ENCODE data around the gene ZNF605. TPM values are rescaled to one million over a fixed set of nuclear protein-coding genes. Genes with fewer than 3 reads are reported as not detected.

ZNF605 gene
- total and polyA plus RNA-seq, 9 of the 15 experiments (the other 6 are each of a cell fraction or from before 2014, with no cell fraction given) = 0.45 to 1.1 (median 0.68) TPM

GRCh38 chr12:132872975-132873421 is 83.1 kb downstream of the ZNF605 start:
- Histone ChIP-seq H3K9me1 (ENCODE audit: control insufficient read depth, insufficient read depth, low read length) (no peaks in the 10 kb centered on the region), H2AFZ (ENCODE audit: low read depth, low read length) (no peak overlapping the region), H3K4me3 (no peak overlapping the region), H3K9ac (ENCODE audit: insufficient read depth in 1 of 2, low read depth in 2 of 2, low read length in 2 of 2) (no peak overlapping the region), H3K4me2 (ENCODE audit: insufficient read depth, low read length) (no peak overlapping the region), H3K36me3 (ENCODE audit: control insufficient read depth, insufficient read depth, low read length) (peaks cover 49% of the 10 kb centered on the region; the same call in 2 of the 3 replicates), H4K20me1 (replicated peaks; ENCODE audit: control insufficient read depth, insufficient read depth, low read length) (no peaks in the 10 kb centered on the region), H3K4me1 (replicated peaks in 1 of 2; ENCODE audit: control insufficient read depth in 2 of 2, insufficient read depth in 2 of 2, low read length in 2 of 2) (no peaks in the 10 kb centered on the region), H3K9me3 (replicated peaks; ENCODE audit: control insufficient read depth, insufficient read depth, low read depth, low read length) (no peaks in the 10 kb centered on the region), H3K27ac (ENCODE audit: extremely low read depth, low read depth, low read length) (no peak overlapping the region), H3K27me3 (ENCODE audit: control insufficient read depth in 2 of 2, insufficient read depth in 2 of 2, low read length in 2 of 2) (no peaks in the 10 kb centered on the region), H3K79me2 (ENCODE audit: control insufficient read depth, insufficient read depth, low read length) (no peaks in the 10 kb centered on the region)
- ChIA-PET POLR2A (no interaction called here), CTCF (ENCODE audit: low intra/inter-chr PET ratio) (no interaction called here)
- intact Hi-C loops (cut with micrococcal nuclease) (no loop called here), in situ Hi-C loops (cut with MboI) (no loop called here)
- ATAC-seq (no peak), DNase-seq (ENCODE audit: extremely low read depth in 1 of 4, low spot score in 3 of 4) (no peak), FAIRE-seq (no peak)
- 86% methylated on average over 12 of the region's 12 CpGs for WGBS (ENCODE audit: insufficient coverage, low coverage, missing lambda C conversion rate)
- no TSS peak for BruUV-seq (replicated peaks)
- TF ChIP-seq NFXL1 (CRISPR knock-in tag; IDR thresholded peaks at IDR 0.05) = no peak
- TF ChIP-seq ZNF133 (CRISPR knock-in tag; IDR thresholded peaks at IDR 0.05) = no peak
- no peak for TF ChIP-seq FIP1L1 (IDR thresholded peaks at IDR 0.05; ENCODE audit: low read depth, low read length, poor library complexity, severe bottlenecking)
- TF ChIP-seq ZNF175 (CRISPR knock-in tag; IDR thresholded peaks at IDR 0.05; ENCODE audit: low read depth) = no peak
- no peak for TF ChIP-seq ZNF124 (CRISPR knock-in tag; IDR thresholded peaks at IDR 0.05)
- no peak for TF ChIP-seq ELF2 (CRISPR knock-in tag; IDR thresholded peaks at IDR 0.05)
- no peak for TF ChIP-seq TSC22D4 (tag; IDR thresholded peaks at IDR 0.05)
- TF ChIP-seq, protein P1, sequence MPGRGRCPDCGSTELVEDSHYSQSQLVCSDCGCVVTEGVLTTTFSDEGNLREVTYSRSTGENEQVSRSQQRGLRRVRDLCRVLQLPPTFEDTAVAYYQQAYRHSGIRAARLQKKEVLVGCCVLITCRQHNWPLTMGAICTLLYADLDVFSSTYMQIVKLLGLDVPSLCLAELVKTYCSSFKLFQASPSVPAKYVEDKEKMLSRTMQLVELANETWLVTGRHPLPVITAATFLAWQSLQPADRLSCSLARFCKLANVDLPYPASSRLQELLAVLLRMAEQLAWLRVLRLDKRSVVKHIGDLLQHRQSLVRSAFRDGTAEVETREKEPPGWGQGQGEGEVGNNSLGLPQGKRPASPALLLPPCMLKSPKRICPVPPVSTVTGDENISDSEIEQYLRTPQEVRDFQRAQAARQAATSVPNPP (IDR thresholded peaks at IDR 0.05; ENCODE audit: borderline replicate concordance, insufficient read depth, insufficient read length) = no peak
- TF ChIP-seq ARID1B (IDR thresholded peaks at IDR 0.05) = no peak
- no peak for TF ChIP-seq GABPB2 (CRISPR knock-in tag; conservative IDR thresholded peaks at IDR 0.05)
- no peak for TF ChIP-seq ZNF174 (CRISPR knock-in tag; IDR thresholded peaks at IDR 0.05)
- TF ChIP-seq TCF7 (IDR thresholded peaks at IDR 0.05; ENCODE audit: borderline replicate concordance) = no peak
- TF ChIP-seq, protein P2, sequence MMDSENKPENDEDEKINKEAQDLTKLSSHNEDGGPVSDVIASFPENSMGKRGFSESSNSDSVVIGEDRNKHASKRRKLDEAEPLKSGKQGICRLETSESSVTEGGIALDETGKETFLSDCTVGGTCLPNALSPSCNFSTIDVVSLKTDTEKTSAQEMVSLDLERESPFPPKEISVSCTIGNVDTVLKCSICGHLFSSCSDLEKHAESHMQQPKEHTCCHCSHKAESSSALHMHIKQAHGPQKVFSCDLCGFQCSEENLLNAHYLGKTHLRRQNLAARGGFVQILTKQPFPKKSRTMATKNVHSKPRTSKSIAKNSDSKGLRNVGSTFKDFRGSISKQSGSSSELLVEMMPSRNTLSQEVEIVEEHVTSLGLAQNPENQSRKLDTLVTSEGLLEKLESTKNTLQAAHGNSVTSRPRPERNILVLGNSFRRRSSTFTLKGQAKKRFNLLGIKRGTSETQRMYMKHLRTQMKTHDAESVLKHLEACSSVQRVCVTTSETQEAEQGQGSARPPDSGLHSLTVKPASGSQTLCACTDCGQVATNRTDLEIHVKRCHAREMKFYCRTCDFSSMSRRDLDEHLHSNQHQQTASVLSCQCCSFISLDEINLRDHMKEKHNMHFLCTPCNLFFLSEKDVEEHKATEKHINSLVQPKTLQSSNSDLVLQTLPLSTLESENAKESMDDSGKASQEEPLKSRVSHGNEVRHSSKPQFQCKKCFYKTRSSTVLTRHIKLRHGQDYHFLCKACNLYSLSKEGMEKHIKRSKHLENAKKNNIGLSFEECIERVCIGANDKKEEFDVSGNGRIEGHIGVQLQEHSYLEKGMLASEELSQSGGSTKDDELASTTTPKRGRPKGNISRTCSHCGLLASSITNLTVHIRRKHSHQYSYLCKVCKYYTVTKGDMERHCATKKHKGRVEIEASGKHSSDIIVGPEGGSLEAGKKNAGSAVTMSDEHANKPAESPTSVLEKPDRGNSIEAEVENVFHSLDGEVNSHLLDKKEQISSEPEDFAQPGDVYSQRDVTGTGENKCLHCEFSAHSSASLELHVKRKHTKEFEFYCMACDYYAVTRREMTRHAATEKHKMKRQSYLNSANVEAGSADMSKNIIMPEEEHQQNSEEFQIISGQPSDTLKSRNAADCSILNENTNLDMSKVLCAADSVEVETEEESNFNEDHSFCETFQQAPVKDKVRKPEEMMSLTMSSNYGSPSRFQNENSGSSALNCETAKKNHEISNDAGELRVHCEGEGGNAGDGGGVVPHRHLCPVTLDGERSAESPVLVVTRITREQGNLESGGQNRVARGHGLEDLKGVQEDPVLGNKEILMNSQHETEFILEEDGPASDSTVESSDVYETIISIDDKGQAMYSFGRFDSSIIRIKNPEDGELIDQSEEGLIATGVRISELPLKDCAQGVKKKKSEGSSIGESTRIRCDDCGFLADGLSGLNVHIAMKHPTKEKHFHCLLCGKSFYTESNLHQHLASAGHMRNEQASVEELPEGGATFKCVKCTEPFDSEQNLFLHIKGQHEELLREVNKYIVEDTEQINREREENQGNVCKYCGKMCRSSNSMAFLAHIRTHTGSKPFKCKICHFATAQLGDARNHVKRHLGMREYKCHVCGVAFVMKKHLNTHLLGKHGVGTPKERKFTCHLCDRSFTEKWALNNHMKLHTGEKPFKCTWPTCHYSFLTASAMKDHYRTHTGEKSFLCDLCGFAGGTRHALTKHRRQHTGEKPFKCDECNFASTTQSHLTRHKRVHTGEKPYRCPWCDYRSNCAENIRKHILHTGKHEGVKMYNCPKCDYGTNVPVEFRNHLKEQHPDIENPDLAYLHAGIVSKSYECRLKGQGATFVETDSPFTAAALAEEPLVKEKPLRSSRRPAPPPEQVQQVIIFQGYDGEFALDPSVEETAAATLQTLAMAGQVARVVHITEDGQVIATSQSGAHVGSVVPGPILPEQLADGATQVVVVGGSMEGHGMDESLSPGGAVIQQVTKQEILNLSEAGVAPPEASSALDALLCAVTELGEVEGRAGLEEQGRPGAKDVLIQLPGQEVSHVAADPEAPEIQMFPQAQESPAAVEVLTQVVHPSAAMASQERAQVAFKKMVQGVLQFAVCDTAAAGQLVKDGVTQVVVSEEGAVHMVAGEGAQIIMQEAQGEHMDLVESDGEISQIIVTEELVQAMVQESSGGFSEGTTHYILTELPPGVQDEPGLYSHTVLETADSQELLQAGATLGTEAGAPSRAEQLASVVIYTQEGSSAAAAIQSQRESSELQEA (IDR thresholded peaks at IDR 0.05; ENCODE audit: low read depth) = no peak
- TF ChIP-seq VEZF1 (CRISPR knock-in tag; IDR thresholded peaks at IDR 0.05) = no peak
